ENCODE measurements around the gene PELI3.

Gene PELI3

DNA sequence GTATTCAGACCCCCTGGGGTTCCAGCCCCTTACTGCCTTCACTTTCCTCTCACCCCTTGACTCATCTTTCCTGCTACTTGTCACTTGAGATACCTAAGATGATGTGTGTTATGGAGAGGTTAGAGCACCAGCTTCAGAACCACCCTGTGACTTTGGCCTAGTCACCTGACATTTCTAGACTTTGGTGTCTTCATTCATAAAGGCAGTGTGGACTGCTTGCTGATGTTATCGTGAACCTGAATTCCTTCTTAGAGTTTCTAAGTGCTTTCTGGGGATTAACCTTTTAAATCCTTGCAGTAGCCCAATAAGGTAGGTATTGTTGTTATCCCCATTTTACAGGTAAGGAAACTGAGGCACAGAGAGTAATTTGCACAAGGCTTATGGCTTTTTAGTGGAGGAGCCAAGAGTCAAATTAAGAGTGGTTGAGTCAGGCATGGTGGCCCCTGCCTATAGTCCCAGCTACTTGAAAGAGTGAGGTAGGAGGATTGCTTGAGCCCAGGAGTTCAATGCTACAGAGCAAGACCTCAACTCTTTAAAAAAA lies 38.6 kb downstream of the PELI3 start:
- DNase-seq (ENCODE audit: low read depth, low spot score) = no peak

- DNase-seq (ENCODE audit: low read depth, low spot score) = no peak
These were observed 42.4 kb downstream of the PELI3 start for GRCh38 chr11:66509131-66509561.

DNA sequence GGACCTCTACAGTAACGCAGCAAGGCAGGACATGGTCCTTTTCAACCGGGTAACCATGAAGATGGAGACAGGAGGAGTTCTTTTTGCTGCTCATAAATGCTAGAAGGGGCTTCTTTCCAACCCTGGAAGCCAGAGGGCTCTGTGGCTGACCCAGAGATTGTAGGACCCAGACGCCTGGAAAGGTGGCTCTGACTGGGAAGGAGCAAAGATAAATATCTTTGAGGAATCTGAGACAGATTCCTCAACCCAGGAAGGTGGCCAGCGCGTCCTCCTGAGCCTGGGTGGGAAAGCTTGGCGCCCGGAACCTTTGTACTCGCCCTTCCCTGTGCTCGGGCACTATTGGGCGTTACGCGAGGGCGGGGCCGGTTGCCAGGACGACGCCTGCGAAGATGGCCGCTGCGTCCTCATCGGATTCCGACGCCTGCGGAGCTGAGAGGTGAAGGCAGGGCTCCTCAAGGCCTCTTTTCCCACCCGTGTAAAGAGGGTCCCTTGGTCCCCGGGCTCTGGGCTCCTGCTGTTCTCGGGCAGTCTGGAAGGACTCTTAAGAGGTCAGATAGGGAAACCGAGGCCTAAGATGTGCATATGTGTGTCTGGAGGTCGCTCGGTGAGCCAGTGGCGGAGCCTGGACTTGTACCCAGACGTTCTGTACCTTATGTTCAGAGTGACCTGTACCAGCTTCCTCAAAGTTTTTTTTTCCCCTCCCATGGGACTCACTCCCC lies 43.7 kb downstream of the PELI3 start, which contains the start of gene BBS1:
Gene BBS1, plus strand, starts transcription at position 365 of the 719 bp plus-strand sequence. Its CDS starts 25 bp downstream, at position 390.
- DNase-seq (ENCODE audit: low read depth, low spot score) = peak; percentile 29

- DNase-seq (ENCODE audit: low read depth, low spot score) = no peak
These were observed 44.3 kb downstream of the PELI3 start for GRCh38 chr11:66510990-66511339.

DNA sequence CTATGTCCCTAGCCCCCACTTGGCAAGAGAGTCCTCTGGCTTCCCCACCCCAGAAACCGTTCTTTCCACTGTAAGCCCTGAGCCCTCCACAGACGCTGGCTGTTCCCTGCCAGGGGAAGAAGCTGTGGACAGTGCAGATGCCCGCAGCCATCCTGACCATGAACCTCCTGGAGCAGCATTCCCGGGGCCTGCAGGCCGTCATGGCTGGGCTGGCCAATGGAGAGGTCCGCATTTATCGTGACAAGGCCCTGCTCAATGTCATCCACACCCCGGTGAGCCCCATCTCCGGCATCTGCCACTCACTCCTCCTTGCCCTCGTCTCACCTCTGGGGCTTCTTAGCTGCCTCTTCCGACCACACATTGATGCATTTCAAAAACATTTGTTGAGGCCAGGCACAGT lies 56.9 kb downstream of the PELI3 start:
- no peak for DNase-seq (ENCODE audit: low read depth, low spot score)

DNA sequence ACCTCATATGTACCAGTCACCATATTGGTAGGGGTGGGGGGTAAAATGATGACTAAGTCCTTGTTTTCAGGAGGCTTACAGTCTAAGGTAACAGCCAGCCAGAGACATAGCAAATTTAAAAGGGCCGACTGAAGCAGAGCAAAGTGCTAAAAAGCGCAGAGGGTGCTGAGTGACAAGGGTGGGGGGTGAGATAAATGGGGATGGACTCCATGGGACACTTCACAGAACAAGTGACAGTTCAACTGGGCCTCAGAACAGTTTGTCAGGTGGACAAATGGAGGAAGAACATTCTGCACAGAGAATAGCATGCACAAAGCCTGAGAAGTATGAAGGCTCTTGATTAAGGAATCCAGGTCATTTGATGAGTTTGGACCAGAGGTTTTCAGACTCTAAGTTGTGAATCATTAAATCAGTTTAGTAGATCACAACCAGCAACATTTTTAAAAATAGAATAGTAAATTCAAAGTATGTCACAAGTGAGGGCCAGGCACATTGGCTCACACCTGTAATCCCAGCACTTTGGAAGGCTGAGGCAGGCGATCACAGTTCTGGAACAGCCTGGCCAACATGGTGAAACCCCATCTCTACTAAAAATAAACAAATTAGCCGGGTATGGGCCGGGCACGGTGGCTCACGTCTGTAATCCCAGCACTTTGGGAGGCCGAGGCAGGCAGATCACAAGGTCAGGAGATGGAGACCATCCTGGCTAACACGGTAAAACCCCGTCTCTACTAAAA lies 57.8 kb downstream of the PELI3 start:
- DNase-seq (ENCODE audit: low read depth, low spot score) = no peak

All from brain pericyte (primary cell).